ENCODE measurements around the gene PDE4D. TPM values are rescaled to one million over a fixed set of nuclear protein-coding genes. Genes with fewer than 3 reads are reported as not detected.

The PDE4D gene
- total and polyA plus RNA-seq, 12 donors, result 1.2 to 18.9 (median 2.1) TPM

DNA sequence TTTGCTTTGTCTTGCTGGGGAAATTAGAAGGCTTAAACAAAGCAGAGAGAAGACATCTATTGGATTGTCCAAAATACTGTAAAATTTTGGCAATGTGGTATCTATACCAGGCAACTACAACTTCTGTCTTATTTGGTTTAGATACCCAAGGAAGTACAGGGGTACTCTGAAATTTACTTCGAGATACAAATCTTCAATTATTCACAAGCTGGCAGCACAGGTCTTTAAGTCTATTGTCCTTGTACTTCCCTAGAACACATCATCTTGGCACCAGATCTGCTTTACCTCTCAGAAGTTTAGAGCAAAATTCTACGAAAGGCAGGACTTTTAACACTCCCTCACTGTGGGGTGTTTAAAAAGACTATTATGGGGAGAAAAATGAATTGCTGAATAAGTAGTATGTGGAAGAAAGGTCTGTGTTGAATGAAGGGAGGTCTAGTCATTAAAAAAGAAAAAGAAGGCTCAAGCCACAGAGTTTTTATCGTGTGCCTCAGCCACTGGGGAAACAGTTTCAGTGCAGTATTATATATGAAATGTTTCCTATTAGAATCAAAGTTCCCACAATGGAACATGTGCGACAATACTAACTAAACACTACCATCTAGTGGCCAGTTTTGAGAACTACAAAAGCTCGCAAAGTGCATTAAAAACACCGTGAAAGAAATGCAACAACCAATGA is 93.7 kb downstream of the PDE4D start:
- H3K27ac ChIP-seq, result no peak overlapping the region
- WGBS, 4 donors, result 22 to 23% (median 22%) methylated on average over 6 of the region's 6 CpGs
- H3K4me3 ChIP-seq, result no peak overlapping the region

DNA sequence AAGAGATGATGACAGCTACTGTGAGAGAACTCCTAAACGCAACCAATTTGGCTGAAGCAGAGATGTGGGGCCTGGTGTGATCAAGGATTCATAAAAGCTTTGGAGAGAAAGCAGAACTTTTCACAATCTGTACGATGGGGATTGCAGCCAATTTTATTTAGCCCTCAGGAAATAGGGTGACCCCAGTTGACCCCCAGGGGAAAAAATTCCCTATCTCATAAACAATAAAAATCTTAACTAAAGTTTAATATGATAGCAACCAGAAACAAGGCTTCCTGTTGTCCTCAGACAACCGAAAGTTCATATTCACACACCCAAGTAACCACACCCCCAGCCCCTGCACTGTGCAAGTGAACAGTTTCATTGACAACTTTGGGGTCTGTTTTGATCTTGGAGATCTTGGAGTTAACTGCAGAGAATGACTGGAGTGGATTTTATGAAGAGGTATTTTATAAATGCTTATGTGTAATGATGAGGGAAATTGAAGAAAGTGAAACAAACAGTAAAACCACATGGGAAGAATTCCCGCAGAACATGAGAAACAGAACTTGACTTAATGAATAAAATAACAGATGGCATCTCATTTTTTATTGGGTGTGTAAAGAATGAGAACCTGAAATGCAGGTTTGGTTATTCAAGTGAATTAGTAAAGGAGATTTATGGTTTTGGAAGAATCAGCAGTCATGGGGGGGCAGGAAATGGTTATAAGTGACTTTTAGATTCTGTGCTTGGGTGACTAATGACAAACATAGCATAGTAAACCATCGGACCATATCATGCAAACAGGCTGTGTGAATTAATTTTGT is 94.5 kb downstream of the PDE4D start:
- H3K36me3 ChIP-seq (replicated peaks in 1 of 2), result no peaks in the 10 kb centered on the region
- peaks cover 8% of the 10 kb centered on the region for H3K27me3 ChIP-seq
- 35 to 44% (median 37%) methylated on average over 5 of the region's 5 CpGs for WGBS, 4 donors
- H3K4me3 ChIP-seq, result no peak overlapping the region
- intact Hi-C loops (cut with DNase I), result loop anchor here in 1 of 2 donors (10.0 kb wide), 1 partner anchor 414 kb away; no protein-coding TSS in a partner anchor
- peak in 1 of 7 donors; percentile 8 for DNase-seq
- no peaks in the 10 kb centered on the region for H3K9me3 ChIP-seq (replicated peaks in 1 of 3)
- H3K4me1 ChIP-seq (replicated peaks in 1 of 2), result no peaks in the 10 kb centered on the region
- no peak for TF ChIP-seq POLR2A (IDR thresholded peaks at IDR 0.05)
- no peak for TF ChIP-seq CTCF (IDR thresholded peaks at IDR 0.05)
- no peak overlapping the region for H3K27ac ChIP-seq

More for the DNA sequence above, 93.7 kb downstream of the PDE4D start:
- DNase-seq, result no peak
- Histone ChIP-seq H3K4me1 (replicated peaks in 1 of 2) (no peaks in the 10 kb centered on the region), H3K9me3 (replicated peaks in 1 of 3) (no peaks in the 10 kb centered on the region), H3K36me3 (replicated peaks in 1 of 2) (no peaks in the 10 kb centered on the region), H3K27me3 (peaks cover 8% of the 10 kb centered on the region)
- intact Hi-C loops (cut with DNase I), result loop anchor here (5.0 to 10.0 kb wide), 4 partner anchors 298 to 415 kb away; no protein-coding TSS in a partner anchor
- no peak for TF ChIP-seq POLR2A (IDR thresholded peaks at IDR 0.05)
- peak; percentile 56 to 79 (median 74) for TF ChIP-seq CTCF (IDR thresholded peaks at IDR 0.05)

DNA sequence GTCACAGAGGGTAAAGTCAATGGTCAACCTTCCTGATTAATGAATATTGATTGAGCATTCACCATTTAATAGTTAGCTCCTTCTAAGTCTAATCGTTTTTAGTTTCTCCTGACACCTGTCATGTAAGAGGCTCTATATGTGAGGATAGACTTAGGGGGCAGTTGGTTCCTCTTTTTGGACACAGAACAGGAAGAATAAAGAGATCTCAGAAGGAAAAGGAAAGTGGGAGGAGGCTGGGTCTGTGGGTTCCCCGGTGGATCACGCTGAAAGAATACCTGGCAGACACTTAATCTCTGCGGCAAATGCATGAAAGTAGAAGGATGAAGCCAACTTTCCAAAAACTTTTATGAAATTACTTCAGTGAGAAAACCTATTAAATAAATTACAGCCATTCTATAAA is 98.4 kb downstream of the PDE4D start:
- intact Hi-C loops (cut with DNase I), result loop anchor here in 1 of 2 donors (10.0 kb wide), 1 partner anchor 410 kb away; no protein-coding TSS in a partner anchor
- TF ChIP-seq POLR2A (IDR thresholded peaks at IDR 0.05) (no peak), CTCF (IDR thresholded peaks at IDR 0.05) (no peak)
- Histone ChIP-seq H3K4me1 (replicated peaks in 1 of 2) (no peaks in the 10 kb centered on the region), H3K27ac (no peak overlapping the region), H3K27me3 (no peaks in the 10 kb centered on the region), H3K36me3 (replicated peaks in 1 of 2) (no peaks in the 10 kb centered on the region), H3K4me3 (no peak overlapping the region), H3K9me3 (replicated peaks in 1 of 3) (no peaks in the 10 kb centered on the region)
- WGBS, 4 donors, result 67 to 79% (median 70%) methylated on average over 4 of the region's 4 CpGs
- no peak for DNase-seq

DNA sequence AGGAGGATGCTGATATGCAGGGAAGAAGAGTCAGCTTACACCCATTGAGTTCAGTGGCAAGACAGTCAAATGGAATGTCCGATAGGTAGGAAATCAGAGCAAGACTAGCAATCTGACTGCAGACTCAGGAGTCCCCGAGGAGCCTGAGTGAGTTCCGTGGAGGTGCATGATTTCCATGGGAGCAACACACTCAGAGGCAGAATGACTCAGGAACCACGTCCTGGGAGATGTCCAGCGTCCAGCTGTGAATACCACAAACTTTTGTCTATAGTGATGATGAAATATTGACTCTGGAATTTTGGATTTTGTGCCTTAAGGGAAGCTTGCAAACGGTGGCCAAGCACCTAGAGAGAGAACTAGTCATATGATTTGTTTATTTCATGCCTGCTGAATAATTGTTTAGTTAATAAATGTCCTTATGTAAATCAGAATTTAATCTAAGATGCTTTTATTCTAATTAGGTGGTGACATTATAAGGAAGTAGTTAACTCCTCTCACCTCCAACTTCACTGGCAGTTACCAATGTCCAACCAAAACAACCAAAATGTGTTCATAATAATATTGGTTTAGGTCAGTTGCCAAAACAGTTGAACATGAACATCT is 100.4 kb downstream of the PDE4D start:
- intact Hi-C loops (cut with DNase I), result loop anchor here in 1 of 2 donors (10.0 kb wide), 1 partner anchor 408 kb away; no protein-coding TSS in a partner anchor
- Histone ChIP-seq H3K4me3 (no peak overlapping the region), H3K36me3 (replicated peaks in 1 of 2) (no peaks in the 10 kb centered on the region), H3K27ac (no peak overlapping the region), H3K4me1 (replicated peaks in 1 of 2) (no peaks in the 10 kb centered on the region), H3K27me3 (no peaks in the 10 kb centered on the region), H3K9me3 (replicated peaks in 1 of 3) (no peaks in the 10 kb centered on the region)
- TF ChIP-seq POLR2A (IDR thresholded peaks at IDR 0.05), result no peak
- TF ChIP-seq CTCF (IDR thresholded peaks at IDR 0.05), result no peak
- WGBS, 4 donors, result 53 to 73% (median 65%) methylated on average over 6 of the region's 6 CpGs
- DNase-seq, result no peak
